Ishikawa (cell line): ENCODE measurements around the gene CRTC3.

ENCODE experiments used
- EGR1 ChIP-seq: IDR thresholded peaks from 2 replicates; pipeline ENCODE4 v1.6.1; 2012
- MAX ChIP-seq: IDR thresholded peaks from 2 replicates; pipeline ENCODE4 v1.6.1; 2012
- NFIC ChIP-seq: IDR thresholded peaks from 2 replicates; pipeline ENCODE4 v1.6.1; 2012
- TAF1 ChIP-seq: IDR thresholded peaks from 2 replicates; pipeline ENCODE4 v1.6.1; 2012; ENCODE audit warnings: low read depth, mild to moderate bottlenecking
- YY1 ChIP-seq: IDR thresholded peaks from 2 replicates; pipeline ENCODE4 v1.6.1; 2012; ENCODE audit warnings: low read depth

- TF ChIP-seq YY1 (no peak), MAX (no peak), EGR1 (no peak), NFIC (no peak), TAF1 (no peak)
Observed at GRCh38 chr15:90660195-90660998, 130.7 kb downstream of the CRTC3 start.
